Measurements from ENCODE around the gene RARRES2.
"Not testable (repeated sequence)": the region's sequence is repeated elsewhere in the genome, so short reads cannot be mapped to it uniquely, and the experiment has no call there.

The RARRES2 gene

DNA sequence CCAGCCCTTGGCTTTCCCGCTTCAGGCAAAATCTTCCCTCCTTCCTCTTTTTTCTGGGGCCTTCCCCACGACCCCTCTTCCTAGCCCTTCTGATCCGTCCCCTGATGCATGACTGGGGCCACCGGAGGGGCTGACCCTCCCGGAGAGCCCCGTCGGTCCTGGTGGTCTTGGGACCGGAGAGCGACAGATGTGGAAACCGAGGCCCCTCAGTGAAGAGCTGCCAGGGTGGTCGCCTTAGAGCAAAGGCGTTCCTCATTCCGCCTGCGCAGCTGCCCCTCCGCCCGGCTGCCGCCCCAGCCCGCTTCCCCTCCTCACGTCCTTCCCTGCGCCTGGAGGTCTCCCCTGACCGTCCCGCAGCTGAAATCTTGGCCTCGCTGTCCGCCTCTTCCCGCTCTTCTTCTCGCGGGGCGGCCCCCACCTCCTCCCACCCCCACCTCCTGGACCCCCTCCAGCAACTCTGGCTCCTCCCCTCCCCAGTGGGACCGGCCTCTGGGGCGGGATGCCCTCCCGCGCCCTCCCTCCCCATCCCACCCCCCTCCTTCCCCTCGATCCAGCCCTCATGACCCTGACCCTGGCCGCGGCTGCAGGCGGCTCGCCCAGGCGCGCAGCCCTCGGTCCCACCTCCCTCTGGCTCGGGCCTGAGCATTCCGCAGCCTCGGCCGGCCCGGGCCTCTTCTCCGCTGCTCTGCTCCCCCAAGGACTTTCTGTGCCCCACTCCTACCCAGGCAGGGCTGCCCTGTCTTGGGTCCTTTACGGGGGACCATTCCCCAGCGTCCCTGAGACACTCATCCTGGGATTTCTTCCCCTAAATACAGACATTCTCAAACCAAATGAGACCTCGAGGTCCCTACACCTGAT lies at the start of gene RARRES2:
RARRES2 (minus strand) TSS at position 367 of the 858 bp plus-strand sequence. CDS start 1,020 bp downstream, outside the sequence.
- no peak for DNase-seq

GRCh38 chr7:150390205-150390604 lies 48.8 kb upstream of the RARRES2 start:
- DNase-seq, result no peak

DNA sequence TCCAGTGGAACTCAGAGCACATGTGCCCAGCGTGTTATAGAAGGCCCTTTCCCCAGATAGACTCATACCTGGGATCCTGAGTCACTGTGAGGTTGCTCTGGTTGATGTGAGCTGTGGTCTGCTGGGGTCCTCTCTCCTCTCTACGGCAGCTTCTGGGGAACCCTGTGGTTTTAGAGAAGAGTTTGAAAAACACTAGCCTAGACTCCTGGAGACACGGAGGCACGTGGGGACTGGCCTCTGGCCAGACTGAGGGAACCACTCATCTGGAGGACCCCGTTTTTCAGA lies 48.0 kb upstream of the RARRES2 start:
- no peak for DNase-seq

DNA sequence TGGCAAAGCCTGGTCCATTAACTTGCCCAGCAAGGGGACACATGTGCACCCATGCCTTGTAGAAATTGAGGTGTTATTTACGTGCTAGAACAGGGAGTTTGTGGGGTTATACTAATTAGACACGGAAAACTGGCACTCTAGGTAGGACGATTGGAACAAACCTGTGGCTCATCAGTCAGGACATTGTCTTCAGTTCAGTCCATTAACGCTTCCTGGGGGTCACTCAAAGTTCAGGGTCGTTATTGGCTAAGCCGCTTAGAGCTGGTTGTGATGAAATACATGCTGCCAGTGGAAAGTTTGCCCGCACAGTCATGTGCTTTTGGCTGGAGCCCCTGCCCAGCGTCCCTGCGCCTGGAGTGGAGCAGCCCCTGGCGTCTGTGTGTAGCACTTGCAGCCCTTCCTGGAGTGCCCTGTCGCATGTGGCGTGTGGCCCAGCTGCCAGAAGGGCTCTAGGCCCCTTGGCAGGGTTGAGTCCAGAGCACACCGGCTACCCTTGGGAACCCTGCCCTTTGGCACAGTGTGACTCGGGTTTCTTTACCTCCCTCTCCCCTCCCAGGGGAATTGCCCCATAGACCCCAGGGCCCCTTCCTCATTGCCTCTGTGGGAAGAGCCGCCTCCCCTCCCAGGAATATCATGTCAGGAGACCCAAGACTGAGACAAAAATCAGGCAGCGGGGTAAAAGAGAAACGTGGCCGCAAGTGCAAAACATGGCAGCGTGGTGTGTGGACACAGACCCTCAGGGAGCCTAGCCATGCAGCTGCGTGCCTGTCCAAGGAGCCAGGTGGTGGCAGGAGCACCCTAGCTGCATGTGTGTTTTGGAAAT lies 47.5 kb upstream of the RARRES2 start:
- peak; percentile 60 to 87 for DNase-seq

GRCh38 chr7:150388306-150388705 lies 46.9 kb upstream of the RARRES2 start:
- no peak for DNase-seq

GRCh38 chr7:150385884-150386283 lies 44.5 kb upstream of the RARRES2 start:
- not testable (repeated sequence) for DNase-seq

DNA sequence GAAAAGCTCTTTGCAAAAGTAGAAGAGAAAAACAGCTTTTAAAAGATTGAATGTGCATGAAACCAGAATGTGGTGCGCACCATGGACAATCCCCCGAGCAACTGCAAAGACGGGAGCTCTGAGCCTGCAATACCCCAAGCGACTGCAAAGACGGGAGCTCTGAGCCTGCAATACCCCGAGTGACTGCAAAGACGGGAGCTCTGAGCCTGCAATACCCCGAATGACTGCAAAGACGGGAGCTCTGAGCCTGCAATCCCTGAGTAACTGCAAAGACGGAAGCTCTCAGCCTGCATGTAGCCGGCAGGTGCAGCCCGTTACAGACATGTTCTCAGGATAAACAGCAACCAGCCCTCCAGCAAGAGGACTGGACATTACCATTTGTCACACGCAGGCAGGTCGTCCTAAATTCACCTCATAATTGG lies 43.9 kb upstream of the RARRES2 start:
- DNase-seq, result no peak

GRCh38 chr7:150384406-150385301 lies 43.2 kb upstream of the RARRES2 start:
- DNase-seq, result no peak

DNA sequence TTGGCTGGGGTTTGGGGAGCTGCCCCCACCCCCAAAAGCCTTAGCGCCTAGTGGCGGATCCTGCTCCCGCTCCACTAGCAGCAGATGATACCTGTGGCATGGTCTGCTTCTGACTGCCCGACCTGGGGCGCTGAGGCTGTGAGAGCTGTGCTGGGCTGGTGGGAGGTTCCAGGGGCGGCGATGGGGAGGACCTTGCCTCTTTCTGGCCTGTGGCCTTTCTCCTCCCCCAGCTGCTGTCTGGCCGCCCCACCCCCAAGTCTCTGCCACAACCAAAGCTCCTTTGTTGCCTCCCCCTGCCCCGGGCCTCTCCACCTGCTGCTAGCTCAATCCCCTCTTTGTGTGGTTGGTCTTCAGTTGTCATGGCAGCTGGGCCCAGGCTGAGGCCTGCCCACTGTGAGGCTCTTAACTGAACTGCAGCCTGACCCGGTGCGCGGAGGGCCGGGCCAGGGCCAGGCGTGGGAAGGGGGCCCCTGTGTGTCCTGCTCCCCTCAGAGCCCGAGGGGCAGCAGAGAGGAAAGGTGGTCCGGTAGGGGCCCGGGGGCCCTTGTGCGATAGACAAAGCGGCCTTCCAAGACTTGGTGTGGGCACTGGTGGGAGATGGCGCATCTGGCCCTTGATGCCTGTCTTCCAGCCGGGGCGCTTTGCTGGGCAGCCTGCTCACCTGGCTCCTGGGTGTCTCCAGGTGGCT lies 42.4 kb upstream of the RARRES2 start:
- DNase-seq, result no peak

DNA sequence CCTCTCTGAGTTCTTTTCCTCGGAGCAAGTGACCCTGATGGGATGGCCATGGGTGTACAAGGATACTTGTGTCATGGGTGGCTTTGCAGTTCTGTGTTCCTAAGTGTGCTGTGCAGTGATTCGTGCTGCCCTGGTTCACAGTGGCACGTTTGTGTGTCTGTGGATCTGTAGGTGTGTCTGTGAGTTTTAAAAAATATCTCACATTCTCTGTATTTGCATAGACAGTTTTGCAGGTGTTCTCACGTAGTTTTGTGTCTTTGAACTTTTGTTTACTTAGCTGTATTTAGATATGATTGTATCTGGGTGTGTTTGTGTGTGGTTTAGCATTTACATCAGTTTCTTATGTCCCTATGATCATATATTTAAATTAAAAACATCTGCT lies 41.4 kb upstream of the RARRES2 start:
- no peak for DNase-seq

GRCh38 chr7:150382123-150382843 lies 40.9 kb upstream of the RARRES2 start:
- no peak for DNase-seq

GRCh38 chr7:150381785-150382122 lies 40.3 kb upstream of the RARRES2 start:
- DNase-seq, result no peak

DNA sequence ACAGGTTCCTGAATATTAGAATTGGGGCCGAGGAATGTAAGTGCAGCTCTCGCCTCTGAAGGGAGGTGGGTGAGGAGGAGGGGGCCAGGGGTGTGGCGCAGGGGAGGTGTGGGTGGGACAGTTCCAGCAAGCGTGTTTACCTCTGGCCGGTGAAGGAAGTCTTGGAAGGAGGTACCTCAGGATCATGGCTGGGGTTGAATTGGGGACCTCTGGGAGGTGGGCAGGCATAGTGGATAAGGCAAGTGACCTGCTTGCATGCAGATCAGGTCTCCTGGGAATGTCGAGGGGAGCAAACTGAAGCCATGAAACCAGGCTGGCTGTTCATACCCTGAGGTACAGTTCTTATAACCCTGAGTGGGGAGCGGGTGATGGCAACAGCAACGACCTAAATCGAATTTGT lies 39.7 kb upstream of the RARRES2 start:
- DNase-seq, result no peak

- no peak for DNase-seq
Measured at GRCh38 chr7:150380463-150380862, 39.0 kb upstream of the RARRES2 start.

GRCh38 chr7:150379441-150380379 lies 38.3 kb upstream of the RARRES2 start:
- DNase-seq, result no peak

DNA sequence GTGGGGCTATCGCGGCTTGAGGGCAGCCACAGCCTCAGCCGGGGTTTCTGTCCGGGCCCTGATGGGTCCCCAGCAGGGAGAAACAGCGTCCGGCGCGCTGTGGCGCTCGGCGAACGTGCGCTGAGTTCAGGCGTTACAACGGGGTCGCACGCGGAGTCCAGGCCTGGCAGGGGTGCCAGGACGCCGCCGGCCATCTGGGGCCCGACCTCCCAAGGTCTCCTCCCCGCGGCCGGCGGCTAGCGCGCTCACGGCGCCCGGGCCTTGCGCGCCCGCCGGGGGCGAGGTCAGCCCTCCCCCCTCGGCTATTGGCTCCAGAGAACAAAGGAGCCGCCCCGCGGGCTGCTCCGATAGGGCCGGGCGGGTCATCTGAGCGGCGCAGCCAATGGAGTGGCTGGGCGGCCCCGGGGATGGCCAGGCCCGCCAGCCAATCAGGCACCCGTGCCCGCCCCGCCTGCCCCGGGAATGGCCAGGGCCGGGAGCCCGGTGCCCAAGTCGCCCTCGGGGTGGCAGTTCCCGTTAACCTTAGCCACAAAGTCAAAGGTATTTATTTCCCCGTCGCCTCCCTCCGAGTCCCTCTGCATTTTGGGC lies 37.5 kb upstream of the RARRES2 start, which contains the start of gene ZNF775:
ZNF775 (plus strand) TSS at position 478 of the 588 bp plus-strand sequence. CDS start 9,141 bp downstream, outside the sequence.
- DNase-seq, result peak; percentile 60 to 95

- DNase-seq, result no peak
Measured at GRCh38 chr7:150378115-150378852, 36.9 kb upstream of the RARRES2 start.

DNA sequence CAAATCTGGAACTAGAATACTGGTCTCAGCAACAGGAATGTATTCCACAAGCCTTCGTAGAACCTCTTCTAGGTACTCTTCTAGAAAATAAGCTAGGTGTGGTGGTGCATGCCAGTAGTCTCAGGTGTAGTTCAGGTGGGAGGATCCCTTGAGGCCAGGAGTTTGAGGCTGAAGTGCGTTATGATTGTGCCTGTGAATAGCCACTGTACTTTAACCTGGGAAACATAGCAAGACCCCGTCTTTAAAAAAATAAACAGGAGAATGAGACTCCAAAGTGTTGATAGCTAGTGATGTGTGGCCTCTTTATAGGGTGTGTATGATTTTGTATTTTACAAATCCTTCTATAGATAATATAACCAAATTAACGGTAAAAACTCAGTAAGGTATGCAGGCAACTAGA lies 36.2 kb upstream of the RARRES2 start:
- DNase-seq, result no peak

- no peak for DNase-seq
Measured at GRCh38 chr7:150377196-150377595, 35.8 kb upstream of the RARRES2 start.

All from NCI-H446 (cell line).